Activated T-cell treated with anti-CD3 and anti-CD28 coated beads, Interleukin-2, amount 50 U/mL, for 24 hours (primary cell): ENCODE measurements around the gene PNKD.

Source experiments
- DNase-seq: peaks from one replicate; pipeline ENCODE4 v3.0.0-alpha.2; 2020
- H3K27ac Mint-ChIP-seq: 2 replicates; pipeline ENCODE4 v1.8.0; 2020; ENCODE audit warnings: mild to moderate bottlenecking, mixed read lengths
- H3K27me3 Mint-ChIP-seq: 2 replicates; pipeline ENCODE4 v1.8.0; 2020; ENCODE audit warnings: mixed read lengths
- H3K36me3 Mint-ChIP-seq: 2 replicates; pipeline ENCODE4 v1.8.0; 2020; ENCODE audit warnings: low read depth, mixed read lengths
- H3K4me1 Mint-ChIP-seq: 2 replicates; pipeline ENCODE4 v1.8.0; 2020; ENCODE audit warnings: low read depth, mixed read lengths
- H3K4me3 Mint-ChIP-seq: 2 replicates; pipeline ENCODE4 v1.8.0; 2020; ENCODE audit warnings: mild to moderate bottlenecking, moderate library complexity, mixed read lengths
- H3K9me3 Mint-ChIP-seq: 2 replicates; pipeline ENCODE4 v1.8.0; 2020; ENCODE audit warnings: mixed read lengths

The PNKD gene

GRCh38 chr2:218340656-218341055 is 70.3 kb downstream of the PNKD start:
- Mint-ChIP-seq H3K9me3 (no peaks in the 10 kb centered on the region), H3K27ac (no peak overlapping the region), H3K4me3 (no peak overlapping the region), H3K4me1 (no peaks in the 10 kb centered on the region), H3K36me3 (no peaks in the 10 kb centered on the region), H3K27me3 (no peaks in the 10 kb centered on the region)
- DNase-seq = no peak

- H3K4me1 Mint-ChIP-seq = no peaks in the 10 kb centered on the region
- H3K27me3 Mint-ChIP-seq = no peaks in the 10 kb centered on the region
- H3K27ac Mint-ChIP-seq = no peak overlapping the region
- no peak overlapping the region for H3K4me3 Mint-ChIP-seq
- H3K9me3 Mint-ChIP-seq = no peaks in the 10 kb centered on the region
- H3K36me3 Mint-ChIP-seq = no peaks in the 10 kb centered on the region
- DNase-seq = no peak
Observed at GRCh38 chr2:218341381-218341780, 71.1 kb downstream of the PNKD start.

- H3K36me3 Mint-ChIP-seq = no peaks in the 10 kb centered on the region
Observed at GRCh38 chr2:218342837-218343236, 72.5 kb downstream of the PNKD start.

GRCh38 chr2:218343591-218343990 is 73.3 kb downstream of the PNKD start:
- H3K27me3 Mint-ChIP-seq = no peaks in the 10 kb centered on the region
- no peaks in the 10 kb centered on the region for H3K4me1 Mint-ChIP-seq
- no peak for DNase-seq
- H3K9me3 Mint-ChIP-seq = no peaks in the 10 kb centered on the region
- no peak overlapping the region for H3K27ac Mint-ChIP-seq
- no peaks in the 10 kb centered on the region for H3K36me3 Mint-ChIP-seq
- no peak overlapping the region for H3K4me3 Mint-ChIP-seq

More at GRCh38 chr2:218342837-218343236, 72.5 kb downstream of the PNKD start:
- no peaks in the 10 kb centered on the region for H3K27me3 Mint-ChIP-seq
- no peaks in the 10 kb centered on the region for H3K4me1 Mint-ChIP-seq
- no peak overlapping the region for H3K4me3 Mint-ChIP-seq
- DNase-seq = no peak
- no peaks in the 10 kb centered on the region for H3K9me3 Mint-ChIP-seq
- H3K27ac Mint-ChIP-seq = no peak overlapping the region

GRCh38 chr2:218344090-218344754 is 73.9 kb downstream of the PNKD start:
- no peak overlapping the region for H3K27ac Mint-ChIP-seq
- H3K4me3 Mint-ChIP-seq = no peak overlapping the region
- H3K4me1 Mint-ChIP-seq = no peaks in the 10 kb centered on the region

GRCh38 chr2:218344755-218345417 is 74.6 kb downstream of the PNKD start:
- Mint-ChIP-seq H3K27me3 (no peaks in the 10 kb centered on the region), H3K27ac (no peak overlapping the region), H3K9me3 (no peaks in the 10 kb centered on the region), H3K36me3 (no peaks in the 10 kb centered on the region), H3K4me3 (no peak overlapping the region), H3K4me1 (no peaks in the 10 kb centered on the region)
- DNase-seq = no peak

More at GRCh38 chr2:218344090-218344754, 73.9 kb downstream of the PNKD start:
- no peaks in the 10 kb centered on the region for H3K9me3 Mint-ChIP-seq
- DNase-seq = no peak
- H3K27me3 Mint-ChIP-seq = no peaks in the 10 kb centered on the region
- H3K36me3 Mint-ChIP-seq = no peaks in the 10 kb centered on the region

GRCh38 chr2:218345491-218346236 is 75.3 kb downstream of the PNKD start:
- Mint-ChIP-seq H3K4me3 (no peak overlapping the region), H3K4me1 (no peaks in the 10 kb centered on the region), H3K27ac (no peak overlapping the region), H3K9me3 (no peaks in the 10 kb centered on the region), H3K27me3 (no peaks in the 10 kb centered on the region), H3K36me3 (no peaks in the 10 kb centered on the region)
- DNase-seq = no peak

GRCh38 chr2:218347172-218347571 is 76.9 kb downstream of the PNKD start:
- Mint-ChIP-seq H3K36me3 (peaks cover 4% of the 10 kb centered on the region), H3K4me3 (no peak overlapping the region), H3K27ac (no peak overlapping the region), H3K4me1 (no peaks in the 10 kb centered on the region), H3K9me3 (peaks cover 8% of the 10 kb centered on the region), H3K27me3 (no peaks in the 10 kb centered on the region)
- DNase-seq = no peak

GRCh38 chr2:218354045-218354444 is 83.7 kb downstream of the PNKD start:
- H3K27ac Mint-ChIP-seq = no peak overlapping the region
- no peak for DNase-seq
- H3K27me3 Mint-ChIP-seq = no peaks in the 10 kb centered on the region
- H3K36me3 Mint-ChIP-seq = peaks cover 4% of the 10 kb centered on the region
- no peaks in the 10 kb centered on the region for H3K4me1 Mint-ChIP-seq
- H3K9me3 Mint-ChIP-seq = peaks cover 9% of the 10 kb centered on the region
- H3K4me3 Mint-ChIP-seq = no peak overlapping the region

GRCh38 chr2:218354850-218355443 is 84.6 kb downstream of the PNKD start:
- DNase-seq = no peak

GRCh38 chr2:218357236-218358177 is 87.2 kb downstream of the PNKD start:
- Mint-ChIP-seq H3K4me1 (no peaks in the 10 kb centered on the region), H3K27me3 (no peaks in the 10 kb centered on the region), H3K36me3 (no peaks in the 10 kb centered on the region), H3K9me3 (no peaks in the 10 kb centered on the region), H3K4me3 (no peak overlapping the region), H3K27ac (no peak overlapping the region)
- DNase-seq = no peak

More at GRCh38 chr2:218354850-218355443, 84.6 kb downstream of the PNKD start:
- peaks cover 4% of the 10 kb centered on the region for H3K36me3 Mint-ChIP-seq
- no peaks in the 10 kb centered on the region for H3K4me1 Mint-ChIP-seq
- no peaks in the 10 kb centered on the region for H3K27me3 Mint-ChIP-seq
- peaks cover 9% of the 10 kb centered on the region for H3K9me3 Mint-ChIP-seq
- H3K4me3 Mint-ChIP-seq = no peak overlapping the region
- H3K27ac Mint-ChIP-seq = no peak overlapping the region

- Mint-ChIP-seq H3K9me3 (no peaks in the 10 kb centered on the region), H3K36me3 (no peaks in the 10 kb centered on the region), H3K4me3 (no peak overlapping the region), H3K27ac (no peak overlapping the region), H3K4me1 (no peaks in the 10 kb centered on the region), H3K27me3 (no peaks in the 10 kb centered on the region)
- DNase-seq = no peak
Observed at GRCh38 chr2:218360453-218360852, 90.1 kb downstream of the PNKD start.

GRCh38 chr2:218362606-218363005 is 92.3 kb downstream of the PNKD start:
- Mint-ChIP-seq H3K9me3 (no peaks in the 10 kb centered on the region), H3K4me3 (no peak overlapping the region), H3K4me1 (peaks cover 3% of the 10 kb centered on the region), H3K36me3 (no peaks in the 10 kb centered on the region), H3K27ac (no peak overlapping the region), H3K27me3 (no peaks in the 10 kb centered on the region)
- no peak for DNase-seq

GRCh38 chr2:218363736-218364135 is 93.4 kb downstream of the PNKD start:
- Mint-ChIP-seq H3K36me3 (no peaks in the 10 kb centered on the region), H3K4me1 (peaks cover 9% of the 10 kb centered on the region), H3K27me3 (no peaks in the 10 kb centered on the region), H3K9me3 (no peaks in the 10 kb centered on the region), H3K4me3 (no peak overlapping the region), H3K27ac (no peak overlapping the region)
- no peak for DNase-seq
